Measurements from ENCODE around the gene LTA.

Gene LTA

GRCh38 chr6:31573239-31574105, 1.4 kb downstream of the LTA start:
- no peak for DNase-seq

GRCh38 chr6:31574106-31575061, 2.3 kb downstream of the LTA start:
- DNase-seq, result no peak

- DNase-seq, result peak in 1 of 2 donors; percentile 41
Measured at GRCh38 chr6:31575335-31575901, 3.3 kb downstream of the LTA start, which contains the start of gene TNF. TSS of gene TNF (plus strand) at chr6:31575565. CDS start at chr6:31575742, 177 bp downstream.

GRCh38 chr6:31575952-31576685, 4.0 kb downstream of the LTA start:
- no peak for DNase-seq

- no peak for DNase-seq
Measured at GRCh38 chr6:31576897-31577578, 4.9 kb downstream of the LTA start.

- DNase-seq, result no peak
Measured at GRCh38 chr6:31577579-31577966, 5.5 kb downstream of the LTA start.

GRCh38 chr6:31578184-31579118, 6.4 kb downstream of the LTA start:
- DNase-seq, result no peak

- DNase-seq, result no peak
Measured at GRCh38 chr6:31579119-31579505, 7.0 kb downstream of the LTA start.

- DNase-seq, result no peak
Measured at GRCh38 chr6:31579546-31580437, 7.7 kb downstream of the LTA start.

- no peak for DNase-seq
Measured at GRCh38 chr6:31580438-31580740, 8.3 kb downstream of the LTA start.

- peak; percentile 43 to 72 for DNase-seq
Measured at GRCh38 chr6:31580807-31581433, 8.8 kb downstream of the LTA start.

- no peak for DNase-seq
Measured at GRCh38 chr6:31581434-31582229, 9.5 kb downstream of the LTA start.

- no peak for DNase-seq
Measured at GRCh38 chr6:31582230-31582643, 10.1 kb downstream of the LTA start, which contains the start of gene LTB. TSS of gene LTB (minus strand) at chr6:31582424. CDS start at chr6:31582417, 7 bp downstream.

- DNase-seq, result no peak
Measured at GRCh38 chr6:31585491-31585890, 13.4 kb downstream of the LTA start.

- DNase-seq, result peak in 1 of 2 donors; percentile 65
Measured at GRCh38 chr6:31586008-31586407, 13.9 kb downstream of the LTA start, which contains the start of gene LST1. TSS of gene LST1 (plus strand) at chr6:31586277. CDS start at chr6:31587300, 1,023 bp downstream.

GRCh38 chr6:31586599-31587281, 14.7 kb downstream of the LTA start:
- peak; percentile 45 to 92 for DNase-seq

Data from bone marrow (tissue), 2 donors.